Stomach (tissue), 9 donors: ENCODE results near the gene GPC5. TPM values are rescaled to one million over a fixed set of nuclear protein-coding genes. Genes with fewer than 3 reads are reported as not detected.

Source experiments
- DNase-seq, 2 donors: peaks; one replicate each; pipeline versions ENCODE4 v3.0.0 to v3.0.0-alpha.2; 2013 to 2019
- H3K27ac ChIP-seq, 5 donors: fragments of 200-600 bp in 4 of 5; sonication (generic) in 4 of 5; one replicate each; pipeline ENCODE4 v1.5.1; 2013 to 2019; ENCODE audit warnings: mild to moderate bottlenecking in 1 of 5, moderate library complexity in 1 of 5
- H3K27me3 ChIP-seq, 3 donors: fragments of 200-600 bp; sonication (generic); one replicate each; pipeline ENCODE4 v1.5.1; 2017 to 2019; ENCODE audit warnings: mixed run types in 1 of 3
- H3K36me3 ChIP-seq, 4 donors: fragments of 200-600 bp; sonication (generic); 1 replicate in 3 of 4; 2 replicates in 1 of 4; pipeline ENCODE4 v1.5.1; 2016 to 2019
- H3K4me1 ChIP-seq, 4 donors: fragments of 200-600 bp; sonication (generic); one replicate each; pipeline ENCODE4 v1.5.1; 2016 to 2019
- H3K4me3 ChIP-seq, 4 donors: fragments of 200-600 bp; sonication (generic) in 3 of 4; one replicate each; pipeline ENCODE4 v1.5.1; 2016 to 2019; ENCODE audit warnings: mild to moderate bottlenecking in 1 of 4
- H3K9me3 ChIP-seq, 4 donors: fragments of 200-600 bp; sonication (generic); one replicate each; pipeline ENCODE4 v1.5.1; 2016 to 2019
- CTCF ChIP-seq, 7 experiments: fragments of 450-650 bp in 4 of 7; fragments of 200-600 bp in 3 of 7; sonication (generic) in 3 of 7; IDR thresholded peaks; one replicate each; pipeline ENCODE4 v1.5.1; 2016 to 2019; ENCODE audit warnings: antibody characterized with exemption in 7 of 7, control low read depth in 2 of 7, mild to moderate bottlenecking in 1 of 7
- EP300 ChIP-seq: sonication (generic); formaldehyde crosslinking; IDR thresholded peaks from one replicate; pipeline ENCODE4 v1.6.1; 2017; ENCODE audit warnings: antibody characterized with exemption
- POLR2A ChIP-seq, 4 donors: fragments of 450-650 bp; IDR thresholded peaks; one replicate each; pipeline ENCODE4 v1.6.1; 2016; ENCODE audit warnings: antibody characterized with exemption in 4 of 4, control low read depth in 2 of 4, mild to moderate bottlenecking in 1 of 4, moderate library complexity in 1 of 4
- POLR2AphosphoS5 ChIP-seq, 3 donors: sonication (generic); formaldehyde crosslinking; IDR thresholded peaks; one replicate each; pipeline ENCODE4 v1.6.1; 2016; ENCODE audit warnings: antibody characterized with exemption in 3 of 3
- WGBS, 5 donors: extraction: QIAGEN DNeasy Blood & Tissue Kit in 3 of 5; methylation state at CpG; one replicate each; pipeline versions ENCODE4 v1.1.5 to v1.1.7; 2013 to 2018; 5-methylcytosine and 5-hydroxymethylcytosine counted together
- intact Hi-C: fragments of 100-400 bp; cut with DNase I; formaldehyde crosslinking; loops from one replicate; pipeline ENCODE4 v1.15.1; 2023; ENCODE audit warnings: low total_unique reads
- polyA plus RNA-seq, 3 donors: library from polyadenylated mRNA; stranded (reverse); fragments of 200-250 nt; gene quantifications; one replicate each; pipeline ENCODE4 v1.2.3, GENCODE V29; 2013
- total RNA-seq, 5 donors: library from RNA; depleted of rRNA; stranded (reverse); fragments of >200 nt; gene quantifications; one replicate each; pipeline versions ENCODE4 v1.1.0 to v1.2.3, GENCODE V29; 2014 to 2016
- donor health status: healthy with polysubstance abuse.
- donor health status: Bipolar disorder and iron deficiency.
- donor health status: healthy.

The GPC5 gene
- total and polyA plus RNA-seq, 8 donors, result 0.87 to 2.8 TPM; not detected in 6

- TF ChIP-seq POLR2AphosphoS5 (IDR thresholded peaks at IDR 0.05), result no peak
- no peak for TF ChIP-seq EP300
- no peak for TF ChIP-seq POLR2A (IDR thresholded peaks at IDR 0.05)
- no peak for TF ChIP-seq CTCF (IDR thresholded peaks at IDR 0.05)
- Histone ChIP-seq H3K9me3 (no peaks in the 10 kb centered on the region), H3K27ac (no peak overlapping the region), H3K4me3 (no peak overlapping the region), H3K36me3 (no peaks in the 10 kb centered on the region), H3K27me3 (no peaks in the 10 kb centered on the region), H3K4me1 (no peaks in the 10 kb centered on the region)
- intact Hi-C loops, result no loop called here
- 20 to 50% (median 44%) methylated on average over 5 of the region's 5 CpGs for WGBS, 5 donors
- peak in 1 of 2 donors; percentile 17 for DNase-seq
Measured at GRCh38 chr13:92825938-92826596, 1427.6 kb downstream of the GPC5 start.

GRCh38 chr13:92827503-92827902, 1429.1 kb downstream of the GPC5 start:
- no peak for DNase-seq
- no peak overlapping the region for H3K27ac ChIP-seq
- H3K9me3 ChIP-seq, result no peaks in the 10 kb centered on the region
- H3K36me3 ChIP-seq, result no peaks in the 10 kb centered on the region
- TF ChIP-seq CTCF (IDR thresholded peaks at IDR 0.05) (no peak), EP300 (no peak)
- WGBS, 5 donors, result 60 to 84% (median 77%) methylated on average over 4 of the region's 4 CpGs
- intact Hi-C loops, result no loop called here
- H3K4me1 ChIP-seq, result no peaks in the 10 kb centered on the region
- H3K4me3 ChIP-seq, result no peak overlapping the region
- H3K27me3 ChIP-seq, result no peaks in the 10 kb centered on the region

- Histone ChIP-seq H3K4me3 (no peak overlapping the region), H3K27me3 (no peaks in the 10 kb centered on the region), H3K4me1 (no peaks in the 10 kb centered on the region), H3K27ac (no peak overlapping the region), H3K36me3 (no peaks in the 10 kb centered on the region), H3K9me3 (no peaks in the 10 kb centered on the region)
- no peak for DNase-seq
- 39 to 56% (median 48%) methylated on average over 3 of the region's 3 CpGs for WGBS, 5 donors
- TF ChIP-seq CTCF (IDR thresholded peaks at IDR 0.05) (no peak), EP300 (no peak), POLR2A (IDR thresholded peaks at IDR 0.05) (no peak), POLR2AphosphoS5 (IDR thresholded peaks at IDR 0.05) (no peak)
- intact Hi-C loops, result no loop called here
Measured at GRCh38 chr13:92829930-92830329, 1431.5 kb downstream of the GPC5 start.

GRCh38 chr13:92830821-92831220, 1432.4 kb downstream of the GPC5 start:
- 18 to 49% (median 37%) methylated on average over 3 of the region's 3 CpGs for WGBS, 5 donors
- no peak overlapping the region for H3K27ac ChIP-seq
- peak in 1 of 2 donors; percentile 17 for DNase-seq
- no peaks in the 10 kb centered on the region for H3K4me1 ChIP-seq
- no peaks in the 10 kb centered on the region for H3K36me3 ChIP-seq
- H3K4me3 ChIP-seq, result no peak overlapping the region
- no peaks in the 10 kb centered on the region for H3K27me3 ChIP-seq
- H3K9me3 ChIP-seq, result no peaks in the 10 kb centered on the region
- TF ChIP-seq CTCF (IDR thresholded peaks at IDR 0.05), result no peak
- intact Hi-C loops, result no loop called here
